GM21381 (cell line): ENCODE results near the gene INSYN1.
"Not testable (repeated sequence)": the region's sequence is repeated elsewhere in the genome, so short reads cannot be mapped to it uniquely, and the experiment has no call there.

ENCODE experiments used
- ATAC-seq: cut with Tn5 transposase; IDR thresholded peaks from one replicate; pipeline ENCODE4 v1.9.1; 2021; ENCODE audit warnings: mild to moderate bottlenecking, moderate library complexity; ENCODE audit not compliant: unreplicated experiment

Gene INSYN1

GRCh38 chr15:73715417-73715816, 37.7 kb downstream of the INSYN1 start:
- no peak for ATAC-seq

DNA sequence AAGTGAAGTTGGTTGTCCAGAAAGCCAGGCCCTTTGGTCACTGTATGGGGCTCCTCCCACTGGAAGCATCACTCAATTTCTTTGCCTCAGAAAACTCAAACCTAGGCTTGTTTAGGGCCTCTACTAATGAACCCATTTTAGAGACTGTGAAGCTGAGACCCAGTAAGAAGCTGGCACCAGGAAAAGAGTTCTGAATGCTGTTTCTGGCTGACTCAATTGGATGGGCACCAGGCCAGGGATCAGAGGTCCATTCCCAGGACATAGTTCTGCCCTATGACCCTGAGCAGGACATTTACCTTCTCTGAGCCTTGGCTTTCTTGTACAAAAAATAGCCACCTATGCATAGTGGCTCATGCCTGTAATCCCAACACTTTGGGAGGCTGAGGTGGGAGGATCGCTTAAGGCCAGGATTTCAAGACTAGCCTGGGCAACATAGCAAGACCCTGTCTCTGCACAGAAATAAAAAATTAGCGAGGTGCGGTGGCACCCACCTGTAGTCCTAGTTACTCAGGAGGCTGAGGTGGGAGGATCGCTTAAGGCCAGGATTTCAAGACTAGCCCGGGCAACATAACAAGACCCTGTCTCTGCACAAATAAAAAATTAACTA, 38.4 kb downstream of the INSYN1 start:
- no peak for ATAC-seq

GRCh38 chr15:73712107-73712506, 41.0 kb downstream of the INSYN1 start:
- no peak for ATAC-seq

- ATAC-seq: no peak
Measured at GRCh38 chr15:73711526-73711925, 41.6 kb downstream of the INSYN1 start.

DNA sequence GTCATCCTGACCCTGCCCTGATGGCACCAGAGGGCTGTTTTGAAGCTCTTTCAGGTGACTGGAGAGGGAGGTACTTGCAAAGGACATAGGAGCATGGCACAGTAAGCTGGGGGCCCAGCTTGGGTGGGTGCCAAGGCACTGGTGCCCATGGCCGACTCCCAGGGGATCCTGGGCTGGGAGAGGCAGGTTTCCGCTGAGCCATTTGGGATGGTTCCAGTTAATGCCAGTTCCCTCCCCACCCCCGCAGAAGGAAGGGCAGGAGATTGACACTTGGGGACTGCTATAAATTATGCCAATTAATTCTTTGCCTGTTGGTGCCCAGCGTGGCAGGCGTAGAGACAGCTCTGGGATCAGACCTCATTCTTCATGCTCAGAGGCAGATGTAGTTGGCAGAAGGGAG, 42.8 kb downstream of the INSYN1 start:
- no peak for ATAC-seq

DNA sequence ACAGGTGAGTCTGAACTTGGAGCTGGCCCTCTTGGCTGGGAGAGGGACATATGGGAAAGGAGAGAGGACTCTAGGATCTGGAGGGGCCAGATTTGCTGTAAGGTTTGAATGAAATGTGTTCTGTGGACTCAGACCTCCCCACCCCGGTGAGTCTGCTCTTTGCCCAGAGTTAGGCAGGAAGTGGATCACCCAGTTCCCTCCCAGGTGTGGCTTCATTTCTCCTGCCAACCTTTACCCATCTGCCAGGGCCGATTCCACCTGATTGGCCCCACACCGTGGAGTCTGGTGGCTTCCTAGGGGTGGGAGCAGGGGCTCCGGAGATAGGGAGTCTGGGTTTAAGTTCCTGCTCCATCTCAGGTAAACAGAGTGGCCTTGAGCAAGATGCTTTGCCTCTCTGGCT, 43.5 kb downstream of the INSYN1 start:
- ATAC-seq: no peak

DNA sequence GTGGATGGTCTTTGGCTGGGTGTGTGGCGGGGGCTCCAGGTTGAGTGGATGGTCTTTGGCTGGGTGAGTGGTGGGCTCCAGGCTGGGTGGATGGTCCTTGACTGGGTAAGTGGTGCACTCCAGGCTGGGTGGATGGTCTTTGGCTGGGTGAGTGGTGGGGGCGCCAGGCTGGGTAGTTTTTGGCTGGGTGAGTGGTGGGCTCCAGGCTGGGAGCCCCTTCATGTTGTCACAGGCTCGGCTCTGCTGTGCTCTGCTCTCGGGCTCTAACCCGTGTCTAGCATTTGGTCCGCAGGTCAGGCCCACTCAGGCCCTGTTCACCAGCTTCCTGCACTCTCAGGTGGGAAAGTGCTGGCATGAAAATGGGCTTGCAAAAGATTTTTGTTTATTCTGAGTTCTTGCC, 43.9 kb downstream of the INSYN1 start:
- no peak for ATAC-seq

GRCh38 chr15:73708691-73709090, 44.5 kb downstream of the INSYN1 start:
- no peak for ATAC-seq

DNA sequence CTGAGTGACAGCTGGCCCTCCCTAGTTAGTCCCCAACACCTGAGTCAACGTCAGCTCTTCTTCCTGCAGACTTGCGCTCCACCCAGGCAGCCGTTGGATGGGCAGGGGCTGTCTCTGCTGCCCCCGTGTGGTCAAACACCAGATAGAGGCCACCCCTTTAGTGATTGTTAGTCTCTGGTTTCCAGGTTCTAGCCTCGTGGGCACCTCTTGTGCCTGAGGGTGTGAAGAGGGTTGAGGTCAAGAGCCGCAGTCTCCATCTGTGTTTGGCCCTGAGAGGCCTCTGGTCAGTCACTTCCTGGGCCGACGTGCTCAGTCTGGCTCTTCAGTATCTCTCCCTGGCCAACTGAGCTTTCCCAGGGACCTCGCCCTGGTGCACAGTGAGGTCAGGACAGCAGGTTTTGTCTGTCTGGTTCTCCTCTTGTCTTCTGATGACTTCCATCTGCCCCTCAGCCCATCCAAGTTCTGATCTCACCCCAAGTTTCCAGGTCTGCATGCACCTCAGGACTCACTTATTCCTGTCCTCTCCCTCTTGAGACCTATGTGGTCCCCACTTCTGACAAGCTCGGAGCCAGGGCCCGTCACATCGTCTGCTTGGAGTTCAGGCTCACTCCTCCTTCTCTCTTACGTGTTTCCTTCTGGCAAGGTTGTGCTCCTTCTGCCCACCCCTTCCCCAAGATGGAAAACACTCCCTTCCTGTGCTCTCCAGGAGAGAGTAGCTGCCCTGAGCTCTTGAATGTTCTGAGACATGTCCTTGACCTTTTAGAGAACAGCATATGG, 48.1 kb downstream of the INSYN1 start:
- ATAC-seq: no peak

GRCh38 chr15:73704142-73704868, 48.8 kb downstream of the INSYN1 start:
- ATAC-seq: not testable (repeated sequence)

- not testable (repeated sequence) for ATAC-seq
Measured at GRCh38 chr15:73703601-73704000, 49.5 kb downstream of the INSYN1 start.

DNA sequence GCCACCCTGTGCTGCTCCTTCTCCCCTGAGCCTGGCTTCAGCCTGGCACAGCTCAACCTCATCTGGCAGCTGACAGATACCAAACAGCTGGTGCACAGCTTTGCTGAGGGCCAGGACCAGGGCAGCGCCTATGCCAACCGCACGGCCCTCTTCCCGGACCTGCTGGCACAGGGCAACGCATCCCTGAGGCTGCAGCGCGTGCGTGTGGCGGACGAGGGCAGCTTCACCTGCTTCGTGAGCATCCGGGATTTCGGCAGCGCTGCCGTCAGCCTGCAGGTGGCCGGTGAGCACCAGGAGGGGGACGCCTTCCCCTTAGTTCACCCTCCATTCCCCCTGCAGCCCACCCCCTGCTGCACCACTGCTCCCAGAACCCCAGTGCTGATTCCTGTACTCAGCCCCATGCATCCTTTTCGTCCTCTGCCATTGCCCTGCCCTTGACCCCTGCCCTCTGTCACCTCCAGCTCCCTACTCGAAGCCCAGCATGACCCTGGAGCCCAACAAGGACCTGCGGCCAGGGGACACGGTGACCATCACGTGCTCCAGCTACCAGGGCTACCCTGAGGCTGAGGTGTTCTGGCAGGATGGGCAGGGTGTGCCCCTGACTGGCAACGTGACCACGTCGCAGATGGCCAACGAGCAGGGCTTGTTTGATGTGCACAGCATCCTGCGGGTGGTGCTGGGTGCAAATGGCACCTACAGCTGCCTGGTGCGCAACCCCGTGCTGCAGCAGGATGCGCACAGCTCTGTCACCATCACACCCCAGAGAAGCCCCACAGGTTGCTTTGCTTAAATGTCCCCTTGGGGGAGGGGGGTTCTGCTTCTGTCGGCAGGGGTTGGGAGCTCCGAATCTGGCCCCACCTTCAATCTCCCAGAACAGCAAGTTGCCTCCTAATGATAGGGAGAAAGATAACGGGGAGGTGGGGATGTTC, 50.6 kb downstream of the INSYN1 start:
- not testable (repeated sequence) for ATAC-seq

- ATAC-seq: no peak
Measured at GRCh38 chr15:73700041-73700842, 52.9 kb downstream of the INSYN1 start.

DNA sequence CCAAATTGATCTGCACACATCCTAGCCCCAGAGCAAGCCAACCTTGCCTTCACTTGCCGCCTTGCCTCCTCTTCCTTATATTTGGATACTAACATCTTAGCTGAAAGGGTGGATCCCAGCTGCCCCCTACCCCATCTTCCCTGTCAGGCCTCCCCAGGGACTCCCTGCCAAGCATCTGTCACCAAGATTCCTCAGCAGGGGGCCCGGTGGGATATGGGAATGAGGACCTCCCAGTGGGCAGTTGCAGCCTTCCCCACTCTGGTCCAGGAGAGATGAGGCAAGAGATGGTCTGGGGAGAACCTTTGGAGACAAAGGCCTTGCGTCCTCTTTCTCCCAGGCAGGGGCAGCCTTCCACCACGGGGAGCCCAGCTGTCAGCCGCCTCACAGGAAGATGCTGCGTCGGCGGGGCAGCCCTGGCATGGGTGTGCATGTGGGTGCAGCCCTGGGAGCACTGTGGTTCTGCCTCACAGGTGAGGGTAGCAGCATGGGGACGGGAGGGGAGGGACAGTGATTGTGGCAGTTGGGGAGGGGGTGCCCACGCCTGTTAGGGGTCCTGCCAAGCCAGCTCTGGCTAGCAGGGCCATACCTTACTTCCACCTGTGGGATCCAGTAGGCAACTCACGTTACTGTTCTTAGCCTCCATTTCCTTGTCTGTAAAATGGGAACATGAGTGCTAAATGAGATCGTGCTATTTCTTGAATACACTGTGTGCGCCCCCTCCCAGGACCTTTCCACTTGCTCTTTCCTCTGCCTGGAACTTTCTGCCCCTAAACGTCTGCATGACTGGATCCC, 53.7 kb downstream of the INSYN1 start:
- ATAC-seq: no peak

- peak; percentile 85 for ATAC-seq
Measured at GRCh38 chr15:73697033-73697467, 56.1 kb downstream of the INSYN1 start.

DNA sequence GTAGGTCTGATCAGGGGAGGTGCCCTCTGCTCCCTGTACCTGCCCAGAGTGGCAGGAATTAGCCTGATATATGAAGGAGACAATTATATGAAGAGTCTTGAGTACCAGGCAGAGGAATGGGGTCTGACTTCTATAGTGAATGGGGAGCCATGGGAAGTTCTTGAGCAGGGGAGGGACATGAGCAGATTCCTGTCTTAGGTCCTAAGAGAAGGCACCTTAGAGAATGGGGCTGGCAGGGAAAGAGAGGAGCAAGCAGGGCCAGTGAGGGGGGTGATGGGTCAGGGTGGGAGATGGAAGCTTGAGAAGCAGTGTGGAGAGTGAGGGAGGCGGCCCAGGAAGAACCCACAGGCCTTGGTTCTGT, 56.5 kb downstream of the INSYN1 start:
- ATAC-seq: no peak

DNA sequence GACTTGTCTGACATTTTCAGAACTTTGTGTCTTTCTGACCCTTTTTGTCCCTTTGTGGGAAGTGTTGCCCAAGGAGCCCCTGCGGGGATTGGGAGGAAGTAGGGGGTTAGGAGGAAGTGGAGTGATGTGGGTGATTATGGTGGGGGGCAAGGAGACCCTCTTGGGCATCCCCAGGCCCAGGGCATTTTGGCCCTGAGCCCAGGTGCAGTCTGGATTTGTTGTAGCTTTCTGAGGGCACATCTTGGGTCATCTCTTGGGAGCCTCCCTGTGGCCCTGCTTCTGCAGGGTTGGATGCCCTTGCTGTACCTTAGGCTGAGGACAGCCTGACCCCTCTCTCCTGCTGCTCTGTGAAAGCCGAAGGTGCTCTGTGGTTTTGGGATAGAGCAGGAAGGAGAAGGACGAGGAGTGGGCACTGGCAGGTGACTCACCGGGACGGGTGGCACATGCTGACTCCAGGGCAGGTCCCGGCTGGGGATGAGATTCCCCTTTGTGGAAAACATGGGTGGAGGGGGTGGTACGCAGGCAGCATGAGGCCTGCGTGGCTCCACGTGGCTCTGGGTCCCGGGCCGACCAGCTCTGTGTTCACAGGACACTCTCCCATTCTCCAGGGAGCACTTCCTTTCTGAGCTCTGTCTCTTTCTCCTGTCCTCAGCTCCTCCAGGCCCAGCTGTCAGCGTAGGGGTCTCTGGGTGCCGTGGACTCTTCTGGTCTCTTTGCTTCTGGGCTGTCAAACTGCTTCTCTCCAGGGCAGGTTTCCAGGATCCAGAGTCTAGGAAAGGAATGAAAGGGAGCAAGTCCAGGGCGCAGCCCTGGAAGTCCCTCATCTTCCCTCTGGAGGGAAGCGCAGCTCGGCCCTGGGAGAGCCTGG, 57.1 kb downstream of the INSYN1 start:
- no peak for ATAC-seq

DNA sequence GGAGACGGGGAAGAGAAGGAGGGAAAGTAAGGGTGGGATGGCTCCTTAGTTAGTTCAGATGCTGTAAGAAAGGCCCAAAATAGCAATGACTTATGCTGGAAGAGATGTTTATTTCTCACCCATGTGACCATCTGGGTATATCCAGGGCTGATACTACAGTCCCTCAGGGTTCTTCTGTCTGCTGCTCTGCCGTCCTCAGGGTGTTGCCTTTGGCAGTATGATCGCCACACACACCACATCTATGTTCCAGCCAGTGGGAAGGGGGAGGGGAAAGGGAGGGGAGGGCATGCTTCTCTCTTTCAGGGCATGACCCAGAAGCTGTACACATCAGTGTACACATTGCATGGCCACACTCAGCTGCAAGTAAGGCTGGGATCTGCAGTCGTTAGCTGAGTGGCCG, 58.7 kb downstream of the INSYN1 start:
- ATAC-seq: no peak
